Pons (tissue), 1 donor: Measurements from ENCODE around the gene OTOP3.
"Not testable (repeated sequence)": the region's sequence is repeated elsewhere in the genome, so short reads cannot be mapped to it uniquely, and the experiment has no call there.

ENCODE experiments used
- DNase-seq: peaks from one replicate; pipeline ENCODE4 v3.0.0-alpha.2; 2016; ENCODE audit warnings: low spot score

The OTOP3 gene

GRCh38 chr17:74935585-74936469, at the start of gene OTOP3:
Gene OTOP3, plus strand, starts transcription at chr17:74935898. Its CDS starts 24 bp downstream, at chr17:74935922.
- no peak for DNase-seq

- DNase-seq = no peak
These were observed 47.2 kb upstream of the OTOP3 start for GRCh38 chr17:74888469-74888868.

- DNase-seq = no peak
These were observed 45.1 kb upstream of the OTOP3 start for GRCh38 chr17:74890554-74890953.

- DNase-seq = no peak
These were observed 43.5 kb upstream of the OTOP3 start for GRCh38 chr17:74892013-74892841.

- no peak for DNase-seq
These were observed 42.5 kb upstream of the OTOP3 start, which contains the start of gene FADS6 for GRCh38 chr17:74892974-74893911. Gene FADS6, minus strand, starts transcription at chr17:74893633. Its CDS starts 38 bp downstream, at chr17:74893595.

GRCh38 chr17:74893936-74894671, 41.6 kb upstream of the OTOP3 start:
- DNase-seq = no peak

GRCh38 chr17:74898376-74898946, 37.2 kb upstream of the OTOP3 start:
- no peak for DNase-seq

GRCh38 chr17:74900208-74900607, 35.5 kb upstream of the OTOP3 start:
- no peak for DNase-seq

GRCh38 chr17:74901353-74902135, 34.2 kb upstream of the OTOP3 start:
- DNase-seq = no peak

- DNase-seq = no peak
These were observed 32.7 kb upstream of the OTOP3 start for GRCh38 chr17:74903034-74903433.

- no peak for DNase-seq
These were observed 32.0 kb upstream of the OTOP3 start for GRCh38 chr17:74903671-74904070.

- no peak for DNase-seq
These were observed 30.9 kb upstream of the OTOP3 start for GRCh38 chr17:74904687-74905409.

GRCh38 chr17:74906214-74906793, 29.4 kb upstream of the OTOP3 start:
- not testable (repeated sequence) for DNase-seq

- DNase-seq = no peak
These were observed 28.7 kb upstream of the OTOP3 start for GRCh38 chr17:74907012-74907411.

- DNase-seq = not testable (repeated sequence)
These were observed 26.6 kb upstream of the OTOP3 start for GRCh38 chr17:74909097-74909496.

GRCh38 chr17:74911423-74911822, 24.3 kb upstream of the OTOP3 start:
- not testable (repeated sequence) for DNase-seq

GRCh38 chr17:74916136-74916850, 19.4 kb upstream of the OTOP3 start:
- DNase-seq = no peak

GRCh38 chr17:74916851-74917199, 18.9 kb upstream of the OTOP3 start:
- DNase-seq = no peak
